ENCODE results near the gene ATP8A1.

ATP8A1 gene

GRCh38 chr4:42641656-42642055 is 15.2 kb downstream of the ATP8A1 start:
- peak overlapping the region; percentile 68 for H3K27ac Mint-ChIP-seq
- H3K4me3 Mint-ChIP-seq, result peak overlapping the region; percentile 35
- H3K9me3 Mint-ChIP-seq, result no peaks in the 10 kb centered on the region
- peaks cover 13% of the 10 kb centered on the region for H3K36me3 Mint-ChIP-seq (ENCODE audit: low read depth)
- H3K4me1 Mint-ChIP-seq (ENCODE audit: low read depth), result peaks cover 97% of the 10 kb centered on the region
- no peaks in the 10 kb centered on the region for H3K27me3 Mint-ChIP-seq

DNA sequence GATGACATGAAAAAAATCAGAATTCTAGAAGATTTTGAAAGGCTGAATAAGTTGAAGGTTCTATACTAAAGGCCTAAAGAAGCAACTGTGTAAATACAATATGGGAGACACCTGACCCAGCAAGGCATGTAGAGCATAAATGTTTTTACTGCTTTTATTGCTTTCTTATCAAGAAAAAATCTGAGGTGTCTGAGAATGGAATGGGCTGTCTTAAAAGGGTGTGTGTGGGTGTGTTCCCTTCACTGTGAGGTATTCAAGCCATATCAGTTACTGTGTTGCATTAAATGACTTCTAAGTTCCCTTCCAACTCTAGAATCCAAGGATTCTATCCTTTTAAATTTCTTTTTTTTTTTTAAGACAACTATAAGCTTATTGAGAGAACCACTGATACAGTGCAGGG is 15.7 kb downstream of the ATP8A1 start:
- Mint-ChIP-seq H3K4me3 (no peak overlapping the region), H3K27ac (peak overlapping the region; percentile 29), H3K36me3 (ENCODE audit: low read depth) (peaks cover 13% of the 10 kb centered on the region), H3K27me3 (no peaks in the 10 kb centered on the region), H3K9me3 (no peaks in the 10 kb centered on the region), H3K4me1 (ENCODE audit: low read depth) (peaks cover 97% of the 10 kb centered on the region)

GRCh38 chr4:42640613-42641012 is 16.3 kb downstream of the ATP8A1 start:
- Mint-ChIP-seq H3K4me3 (no peak overlapping the region), H3K36me3 (ENCODE audit: low read depth) (peaks cover 11% of the 10 kb centered on the region), H3K4me1 (ENCODE audit: low read depth) (peaks cover 97% of the 10 kb centered on the region), H3K9me3 (no peaks in the 10 kb centered on the region), H3K27me3 (no peaks in the 10 kb centered on the region), H3K27ac (no peak overlapping the region)

DNA sequence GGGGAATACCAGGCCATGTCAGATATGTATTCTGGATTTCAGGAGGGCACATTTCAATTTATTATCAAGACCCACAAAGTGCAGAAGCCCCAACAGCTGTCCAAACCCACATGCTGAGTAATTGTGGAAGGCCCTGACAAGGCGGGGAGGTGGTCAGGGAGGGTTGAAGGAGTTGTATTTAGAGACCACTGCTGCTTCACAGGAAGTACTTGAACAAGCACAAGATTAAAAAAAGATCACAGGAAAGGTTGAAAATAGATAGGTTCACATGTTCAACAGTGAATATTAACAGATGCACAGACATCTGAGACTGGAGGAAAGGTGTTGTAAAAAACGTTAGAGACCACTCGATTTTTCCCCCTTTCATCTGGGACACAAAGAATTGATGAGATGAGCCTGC is 17.9 kb downstream of the ATP8A1 start:
- Mint-ChIP-seq H3K4me3 (peak overlapping the region; percentile 56), H3K27ac (peak overlapping the region; percentile 87), H3K4me1 (ENCODE audit: low read depth) (peaks cover 91% of the 10 kb centered on the region), H3K27me3 (no peaks in the 10 kb centered on the region), H3K36me3 (ENCODE audit: low read depth) (peaks cover 7% of the 10 kb centered on the region), H3K9me3 (no peaks in the 10 kb centered on the region)

DNA sequence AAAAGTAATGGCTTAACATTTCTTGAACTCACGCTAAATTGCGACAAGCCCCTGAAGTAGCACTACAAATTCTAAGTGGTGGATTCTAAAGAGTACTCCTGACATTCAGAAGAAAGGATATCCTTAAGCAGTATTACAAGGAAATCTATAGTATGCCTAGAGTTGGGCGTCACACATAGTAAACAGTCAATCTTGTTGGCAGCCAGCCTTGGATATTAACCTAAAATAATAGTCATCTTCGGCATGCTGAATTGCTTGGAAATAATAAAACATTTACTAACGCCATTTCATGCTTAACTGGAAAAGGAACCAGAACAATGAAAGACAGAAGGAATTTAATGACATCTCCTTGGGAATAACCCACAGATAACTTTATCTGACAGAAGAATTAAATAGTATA is 18.6 kb downstream of the ATP8A1 start:
- Mint-ChIP-seq H3K4me1 (ENCODE audit: low read depth) (peaks cover 91% of the 10 kb centered on the region), H3K4me3 (peak overlapping the region; percentile 56)

GRCh38 chr4:42637867-42638266 is 19.0 kb downstream of the ATP8A1 start:
- H3K36me3 Mint-ChIP-seq (ENCODE audit: low read depth), result no peaks in the 10 kb centered on the region
- no peaks in the 10 kb centered on the region for H3K27me3 Mint-ChIP-seq
- peak overlapping the region; percentile 36 for H3K27ac Mint-ChIP-seq
- no peaks in the 10 kb centered on the region for H3K9me3 Mint-ChIP-seq
- no peak overlapping the region for H3K4me3 Mint-ChIP-seq
- peaks cover 91% of the 10 kb centered on the region for H3K4me1 Mint-ChIP-seq (ENCODE audit: low read depth)

More for the DNA sequence above, 18.6 kb downstream of the ATP8A1 start:
- peaks cover under 1% of the 10 kb centered on the region for H3K36me3 Mint-ChIP-seq (ENCODE audit: low read depth)
- H3K9me3 Mint-ChIP-seq, result no peaks in the 10 kb centered on the region
- no peaks in the 10 kb centered on the region for H3K27me3 Mint-ChIP-seq
- H3K27ac Mint-ChIP-seq, result peak overlapping the region; percentile 87

DNA sequence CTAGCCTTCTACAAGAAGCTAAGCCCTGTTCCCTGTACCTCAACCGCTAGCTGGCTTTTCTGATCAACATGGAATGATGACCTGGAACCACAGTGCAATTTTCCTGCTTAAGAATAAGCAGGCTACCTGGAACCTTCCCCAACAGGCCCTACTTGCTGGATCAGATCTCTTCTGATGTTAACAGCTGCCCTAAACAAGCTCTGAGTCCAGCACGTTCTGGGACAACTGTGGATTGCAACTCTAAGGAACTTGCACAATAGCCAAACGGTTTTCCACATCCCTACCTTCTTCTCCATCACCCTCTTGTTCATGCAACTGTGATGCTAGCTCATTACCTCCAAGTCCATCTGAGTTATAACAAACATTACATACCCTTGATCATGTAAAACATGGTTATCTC is 19.8 kb downstream of the ATP8A1 start:
- H3K9me3 Mint-ChIP-seq, result no peaks in the 10 kb centered on the region
- H3K4me3 Mint-ChIP-seq, result no peak overlapping the region
- H3K27me3 Mint-ChIP-seq, result no peaks in the 10 kb centered on the region
- H3K27ac Mint-ChIP-seq, result peak overlapping the region; percentile 19
- no peaks in the 10 kb centered on the region for H3K36me3 Mint-ChIP-seq (ENCODE audit: low read depth)
- H3K4me1 Mint-ChIP-seq (ENCODE audit: low read depth), result peaks cover 90% of the 10 kb centered on the region

- Mint-ChIP-seq H3K36me3 (ENCODE audit: low read depth) (peaks cover 4% of the 10 kb centered on the region), H3K4me3 (no peak overlapping the region), H3K27me3 (no peaks in the 10 kb centered on the region), H3K27ac (no peak overlapping the region), H3K4me1 (ENCODE audit: low read depth) (peaks cover 90% of the 10 kb centered on the region), H3K9me3 (no peaks in the 10 kb centered on the region)
Observed at GRCh38 chr4:42636645-42636949, 20.3 kb downstream of the ATP8A1 start.

DNA sequence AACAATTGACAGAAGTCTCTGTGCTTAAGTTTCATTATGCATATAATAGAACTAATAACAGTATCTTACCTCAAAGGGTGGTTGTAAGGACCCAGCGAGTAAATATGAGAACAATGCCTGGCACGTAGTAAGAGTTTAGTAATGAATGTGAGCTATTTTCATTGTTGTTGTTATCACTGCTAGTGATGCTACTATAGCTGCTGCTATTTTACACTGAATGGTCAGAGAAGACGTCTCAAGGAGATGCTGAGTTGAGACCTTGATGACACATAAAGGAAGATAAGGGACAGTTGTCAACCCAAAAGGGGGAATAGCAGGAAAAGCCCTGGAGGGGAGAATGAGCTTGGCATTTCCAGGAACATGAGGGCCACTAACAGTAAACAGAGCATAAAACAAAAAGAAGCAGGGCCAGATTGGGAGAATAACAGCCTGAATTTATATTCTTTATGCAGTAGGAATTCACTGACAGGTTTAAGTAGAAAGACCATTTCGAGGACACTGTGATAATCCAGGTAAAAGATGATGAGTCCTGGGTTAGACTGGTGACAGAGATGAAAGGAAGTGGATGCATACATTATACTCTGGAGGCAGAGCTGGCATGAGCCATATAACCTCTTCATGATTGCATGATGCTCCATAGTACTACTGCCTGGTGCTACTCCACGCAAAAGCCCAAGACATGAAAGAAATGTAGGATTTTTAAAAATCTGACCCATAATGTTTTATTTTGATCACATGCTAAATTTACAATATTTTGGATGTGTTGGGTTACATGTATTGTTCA is 23.1 kb downstream of the ATP8A1 start:
- Mint-ChIP-seq H3K36me3 (ENCODE audit: low read depth) (peaks cover 5% of the 10 kb centered on the region), H3K27ac (peak overlapping the region; percentile 24), H3K27me3 (no peaks in the 10 kb centered on the region), H3K4me3 (no peak overlapping the region), H3K4me1 (ENCODE audit: low read depth) (peaks cover 88% of the 10 kb centered on the region), H3K9me3 (no peaks in the 10 kb centered on the region)

- Mint-ChIP-seq H3K27ac (peak overlapping the region; percentile 16), H3K4me1 (ENCODE audit: low read depth) (peaks cover 88% of the 10 kb centered on the region), H3K27me3 (no peaks in the 10 kb centered on the region), H3K9me3 (no peaks in the 10 kb centered on the region), H3K4me3 (no peak overlapping the region), H3K36me3 (ENCODE audit: low read depth) (peaks cover 5% of the 10 kb centered on the region)
Observed at GRCh38 chr4:42632653-42633382, 24.1 kb downstream of the ATP8A1 start.

DNA sequence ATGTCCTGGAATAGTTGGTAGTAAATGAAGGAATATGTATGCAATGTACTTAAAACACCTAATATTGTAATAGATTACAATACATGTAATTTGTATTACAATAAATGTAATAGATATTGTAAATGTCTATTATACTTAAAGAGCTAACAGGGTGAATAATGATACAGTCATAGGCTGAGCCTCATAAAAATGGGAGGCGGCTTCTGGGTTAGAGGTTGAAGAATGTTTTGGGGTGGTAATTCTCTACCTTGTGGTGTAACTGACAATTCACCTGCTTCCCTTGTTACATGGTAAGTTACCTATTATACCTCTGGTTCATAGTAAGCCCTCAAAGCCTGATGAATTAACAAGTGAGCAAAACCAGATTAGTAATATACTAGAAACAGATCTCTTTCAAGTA is 26.0 kb downstream of the ATP8A1 start:
- Mint-ChIP-seq H3K9me3 (no peaks in the 10 kb centered on the region), H3K4me3 (no peak overlapping the region), H3K27ac (no peak overlapping the region), H3K27me3 (no peaks in the 10 kb centered on the region), H3K4me1 (ENCODE audit: low read depth) (peaks cover 88% of the 10 kb centered on the region), H3K36me3 (ENCODE audit: low read depth) (peaks cover 5% of the 10 kb centered on the region)

GRCh38 chr4:42628740-42629139 is 28.2 kb downstream of the ATP8A1 start:
- Mint-ChIP-seq H3K27me3 (no peaks in the 10 kb centered on the region), H3K9me3 (no peaks in the 10 kb centered on the region), H3K4me3 (peak overlapping the region; percentile 57), H3K27ac (peak overlapping the region; percentile 78), H3K4me1 (ENCODE audit: low read depth) (peaks cover 75% of the 10 kb centered on the region), H3K36me3 (ENCODE audit: low read depth) (peaks cover 18% of the 10 kb centered on the region)

DNA sequence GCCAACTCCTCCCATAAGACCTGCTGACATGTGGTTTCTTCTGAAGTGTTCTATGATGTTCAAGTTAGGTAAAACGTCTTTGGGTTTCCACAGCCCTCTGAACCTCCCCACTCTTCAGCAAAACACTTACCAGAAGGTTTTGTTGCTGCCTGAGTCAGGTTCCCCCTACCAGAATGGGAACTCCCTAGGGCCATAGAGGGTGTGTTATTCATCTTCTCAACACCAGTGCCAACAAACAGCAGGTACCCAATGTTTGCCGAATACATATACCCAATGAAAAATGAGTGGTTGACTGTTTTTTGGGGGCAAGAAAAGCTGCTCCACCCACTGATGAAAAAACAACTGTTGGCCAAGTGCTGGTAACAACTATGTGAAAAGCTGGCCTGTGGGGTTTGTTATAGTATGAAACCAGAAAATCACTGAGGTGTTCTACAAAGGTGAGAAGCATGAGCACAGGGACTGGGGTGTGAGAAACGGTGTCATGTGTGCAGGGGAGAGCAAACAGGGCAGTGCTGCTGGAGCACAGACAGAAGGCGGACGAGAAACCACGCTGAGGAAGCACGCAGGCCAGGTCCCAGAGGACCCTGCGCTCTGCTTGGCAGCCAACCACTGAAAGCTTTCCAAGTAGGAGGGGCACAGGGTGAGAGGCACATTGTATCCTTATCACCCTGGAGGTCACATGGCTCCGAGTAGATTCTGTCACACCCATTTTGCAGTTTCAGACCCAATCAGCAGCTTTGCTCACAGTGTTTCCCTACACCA is 28.8 kb downstream of the ATP8A1 start:
- H3K27me3 Mint-ChIP-seq, result no peaks in the 10 kb centered on the region
- H3K4me1 Mint-ChIP-seq (ENCODE audit: low read depth), result peaks cover 68% of the 10 kb centered on the region
- no peaks in the 10 kb centered on the region for H3K9me3 Mint-ChIP-seq
- peak overlapping the region; percentile 57 for H3K4me3 Mint-ChIP-seq
- H3K36me3 Mint-ChIP-seq (ENCODE audit: low read depth), result peaks cover 25% of the 10 kb centered on the region
- peak overlapping the region; percentile 78 for H3K27ac Mint-ChIP-seq

GRCh38 chr4:42626629-42627146 is 30.2 kb downstream of the ATP8A1 start:
- H3K4me1 Mint-ChIP-seq (ENCODE audit: low read depth), result peaks cover 55% of the 10 kb centered on the region
- peak overlapping the region; percentile 78 for H3K27ac Mint-ChIP-seq
- no peaks in the 10 kb centered on the region for H3K27me3 Mint-ChIP-seq
- H3K4me3 Mint-ChIP-seq, result peak overlapping the region; percentile 57
- H3K36me3 Mint-ChIP-seq (ENCODE audit: low read depth), result peaks cover 31% of the 10 kb centered on the region
- no peaks in the 10 kb centered on the region for H3K9me3 Mint-ChIP-seq

- H3K4me3 Mint-ChIP-seq, result no peak overlapping the region
- H3K36me3 Mint-ChIP-seq (ENCODE audit: low read depth), result peaks cover 39% of the 10 kb centered on the region
- peaks cover 43% of the 10 kb centered on the region for H3K4me1 Mint-ChIP-seq (ENCODE audit: low read depth)
- no peaks in the 10 kb centered on the region for H3K9me3 Mint-ChIP-seq
- no peaks in the 10 kb centered on the region for H3K27me3 Mint-ChIP-seq
- H3K27ac Mint-ChIP-seq, result peak overlapping the region; percentile 24
Observed at GRCh38 chr4:42625329-42625728, 31.6 kb downstream of the ATP8A1 start.

Data from stimulated activated naive CD8-positive, alpha-beta T cell treated with anti-CD3 and anti-CD28 coated beads, Interleukin-15, Interleukin-2, amounts not matched to agents 100 ng/mL and 50 ng/mL, for 24 hours (primary cell).